ENCODE data around the gene SDC4. TPM values are rescaled to one million over a fixed set of nuclear protein-coding genes. Genes with fewer than 3 reads are reported as not detected.

SDC4 gene
- total RNA-seq, 1 donor from 2014 or later: 62.6 TPM

DNA sequence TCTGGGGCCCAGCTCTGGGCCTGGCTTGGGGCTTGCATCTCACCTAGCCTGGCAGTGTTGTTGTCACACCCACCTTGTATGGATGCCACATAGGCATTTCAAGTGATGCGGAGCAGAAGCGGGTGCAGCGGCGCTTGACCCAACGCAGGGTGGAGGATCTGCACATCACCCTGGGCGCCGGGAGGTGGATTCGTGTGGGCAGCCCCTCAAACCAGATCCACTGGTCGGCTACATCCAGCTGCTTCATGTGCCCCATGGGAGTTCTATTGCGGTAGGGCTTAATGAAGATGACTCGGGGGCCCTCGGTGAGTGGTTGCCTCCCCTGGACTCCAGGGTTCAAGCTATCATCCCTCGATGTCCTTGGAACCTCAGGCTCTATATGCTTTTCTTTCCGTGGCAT, 26.7 kb upstream of the SDC4 start:
- Histone ChIP-seq H3K4me3 (no peak overlapping the region), H3K36me3 (no peaks in the 10 kb centered on the region), H3K27ac (no peak overlapping the region), H3K27me3 (no peaks in the 10 kb centered on the region), H3K9me3 (no peaks in the 10 kb centered on the region), H3K4me1 (peaks cover 16% of the 10 kb centered on the region)
- DNase-seq (ENCODE audit: extremely low spot score in 2 of 2): peak in 1 of 2 donors; percentile 78
- TF ChIP-seq POLR2A (IDR thresholded peaks at IDR 0.05) (no peak), POLR2AphosphoS5 (IDR thresholded peaks at IDR 0.05; ENCODE audit: insufficient read depth in 1 of 2, low read depth in 1 of 2) (no peak)
- TF ChIP-seq, protein P1, sequence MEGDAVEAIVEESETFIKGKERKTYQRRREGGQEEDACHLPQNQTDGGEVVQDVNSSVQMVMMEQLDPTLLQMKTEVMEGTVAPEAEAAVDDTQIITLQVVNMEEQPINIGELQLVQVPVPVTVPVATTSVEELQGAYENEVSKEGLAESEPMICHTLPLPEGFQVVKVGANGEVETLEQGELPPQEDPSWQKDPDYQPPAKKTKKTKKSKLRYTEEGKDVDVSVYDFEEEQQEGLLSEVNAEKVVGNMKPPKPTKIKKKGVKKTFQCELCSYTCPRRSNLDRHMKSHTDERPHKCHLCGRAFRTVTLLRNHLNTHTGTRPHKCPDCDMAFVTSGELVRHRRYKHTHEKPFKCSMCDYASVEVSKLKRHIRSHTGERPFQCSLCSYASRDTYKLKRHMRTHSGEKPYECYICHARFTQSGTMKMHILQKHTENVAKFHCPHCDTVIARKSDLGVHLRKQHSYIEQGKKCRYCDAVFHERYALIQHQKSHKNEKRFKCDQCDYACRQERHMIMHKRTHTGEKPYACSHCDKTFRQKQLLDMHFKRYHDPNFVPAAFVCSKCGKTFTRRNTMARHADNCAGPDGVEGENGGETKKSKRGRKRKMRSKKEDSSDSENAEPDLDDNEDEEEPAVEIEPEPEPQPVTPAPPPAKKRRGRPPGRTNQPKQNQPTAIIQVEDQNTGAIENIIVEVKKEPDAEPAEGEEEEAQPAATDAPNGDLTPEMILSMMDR (IDR thresholded peaks at IDR 0.05): no peak
- intact Hi-C loops (cut with DNase I): loop anchor here (5.0 kb wide), 1 partner anchor 57 kb away; no protein-coding TSS in a partner anchor

DNA sequence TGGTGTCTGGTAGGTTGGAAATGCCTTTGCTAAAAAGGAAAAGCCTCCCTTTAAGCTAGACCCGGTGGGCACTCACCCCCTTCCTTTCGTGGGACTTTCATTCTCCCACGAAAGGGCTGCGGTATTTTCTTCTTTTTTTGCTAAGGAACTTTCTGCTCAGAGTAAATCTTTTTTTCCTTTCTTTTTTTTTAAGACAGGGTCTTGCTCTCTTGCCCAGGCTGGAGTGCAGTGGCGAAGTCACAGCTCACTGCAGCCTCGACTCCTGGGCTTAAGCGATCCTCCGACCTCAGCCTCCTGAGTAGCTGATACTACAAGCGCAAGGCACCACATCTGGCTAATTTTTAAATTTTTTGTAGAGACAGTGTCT, 25.9 kb upstream of the SDC4 start:
- Histone ChIP-seq H3K27me3 (no peaks in the 10 kb centered on the region), H3K27ac (peak overlapping the region; percentile 83), H3K9me3 (no peaks in the 10 kb centered on the region), H3K4me3 (peak overlapping the region; percentile 45 to 46), H3K36me3 (no peaks in the 10 kb centered on the region), H3K4me1 (peaks cover 16% of the 10 kb centered on the region)
- TF ChIP-seq, protein P1 (IDR thresholded peaks at IDR 0.05): peak in 1 of 3 experiments; percentile 10
- TF ChIP-seq POLR2AphosphoS5 (IDR thresholded peaks at IDR 0.05; ENCODE audit: insufficient read depth in 1 of 2, low read depth in 1 of 2): no peak
- DNase-seq (ENCODE audit: extremely low spot score in 2 of 2): peak in 1 of 2 donors; percentile 65
- intact Hi-C loops (cut with DNase I): loop anchor here (5.0 kb wide), 1 partner anchor 58 kb away; no protein-coding TSS in a partner anchor

DNA sequence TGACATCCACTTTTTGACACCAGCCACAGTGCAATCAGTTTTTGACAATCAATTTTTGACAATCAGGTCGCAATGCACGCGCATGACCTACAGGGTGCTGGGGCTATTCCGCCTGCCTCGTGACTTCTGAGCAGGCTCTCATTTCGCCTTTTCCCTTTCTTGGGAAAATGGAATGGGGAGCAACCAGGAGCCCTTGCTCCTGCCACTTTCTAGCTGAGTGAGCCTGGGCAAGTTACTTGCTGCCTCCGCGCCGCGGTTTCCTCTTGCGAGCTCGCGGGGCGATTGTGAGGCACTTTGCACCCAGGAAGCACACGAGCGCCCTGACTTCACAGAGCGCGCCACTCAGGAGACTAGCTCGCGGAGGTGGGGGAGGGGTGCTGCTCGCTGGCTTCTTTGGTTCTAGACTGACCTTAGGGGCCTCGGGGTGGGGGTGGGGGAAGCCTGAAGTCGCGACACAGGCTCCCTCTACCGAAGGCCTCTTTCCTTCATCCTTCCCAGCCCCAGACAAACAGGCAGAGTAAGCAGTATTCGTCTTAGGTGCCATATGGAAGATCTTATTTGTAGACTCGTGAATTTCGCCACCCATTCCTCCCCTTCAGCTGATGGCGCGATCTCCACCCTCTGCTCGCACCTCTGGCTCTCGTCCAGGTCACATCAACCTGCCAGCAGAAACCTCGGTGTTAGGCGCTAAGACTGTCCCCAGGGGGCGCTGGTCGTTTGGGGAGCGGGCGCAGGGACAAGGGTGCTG, 25.3 kb upstream of the SDC4 start:
- Histone ChIP-seq H3K27me3 (no peaks in the 10 kb centered on the region), H3K36me3 (no peaks in the 10 kb centered on the region), H3K4me1 (peaks cover 16% of the 10 kb centered on the region), H3K27ac (peak overlapping the region; percentile 83), H3K4me3 (peak overlapping the region; percentile 45 to 46), H3K9me3 (no peaks in the 10 kb centered on the region)
- intact Hi-C loops (cut with DNase I): loop anchor here (5.0 kb wide), 1 partner anchor 59 kb away; no protein-coding TSS in a partner anchor
- peak in 1 of 2 donors; percentile 88 for DNase-seq (ENCODE audit: extremely low spot score in 2 of 2)
- no peak for TF ChIP-seq POLR2A (IDR thresholded peaks at IDR 0.05)
- TF ChIP-seq, protein P1 (IDR thresholded peaks at IDR 0.05): peak; percentile 49 to 94 (median 76)
- peak; percentile 34 to 67 for TF ChIP-seq POLR2AphosphoS5 (IDR thresholded peaks at IDR 0.05; ENCODE audit: insufficient read depth in 1 of 2, low read depth in 1 of 2)

DNA sequence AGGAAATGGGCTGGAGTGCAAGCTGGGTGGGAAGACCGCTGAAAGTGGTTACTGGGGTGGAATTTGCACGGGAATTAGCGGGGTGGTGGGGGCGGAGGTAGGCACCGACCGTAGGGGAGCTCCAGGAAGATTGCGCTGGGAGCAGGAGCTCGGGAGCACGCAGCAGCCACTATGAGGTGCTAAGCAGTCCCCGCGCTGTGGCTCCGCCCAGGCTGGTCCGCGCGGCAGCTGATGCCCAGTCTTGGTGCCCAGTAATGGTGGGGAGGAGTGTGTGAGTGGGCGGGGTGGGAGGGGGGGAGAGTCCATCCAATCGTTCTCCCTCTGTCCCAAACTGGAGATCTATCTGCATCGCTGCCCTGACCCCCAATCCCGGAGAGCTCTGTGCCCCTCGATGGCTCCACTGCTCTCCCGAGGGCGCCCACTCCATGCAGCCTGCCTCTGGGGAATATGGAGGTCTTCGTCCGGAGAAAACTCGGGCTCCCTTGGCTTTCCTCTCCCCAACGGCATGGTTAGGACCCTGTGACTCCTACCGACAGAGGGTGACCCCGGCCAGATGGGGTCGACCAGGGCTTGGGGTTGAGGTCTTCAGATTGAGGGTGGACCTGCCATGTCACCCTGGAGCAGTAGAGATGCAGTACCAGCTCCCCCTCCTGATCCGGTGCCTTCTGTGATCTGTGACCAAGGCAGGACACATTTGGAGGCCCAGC, 24.6 kb upstream of the SDC4 start:
- H3K4me1 ChIP-seq: peaks cover 16% of the 10 kb centered on the region
- no peaks in the 10 kb centered on the region for H3K9me3 ChIP-seq
- peak in 1 of 2 donors; percentile 85 for DNase-seq (ENCODE audit: extremely low spot score in 2 of 2)
- intact Hi-C loops (cut with DNase I): loop anchor here (5.0 kb wide), 1 partner anchor 60 kb away; no protein-coding TSS in a partner anchor
- peaks cover 0 to 6% of the 10 kb centered on the region in 2 donors for H3K36me3 ChIP-seq
- TF ChIP-seq POLR2A (IDR thresholded peaks at IDR 0.05): no peak
- TF ChIP-seq, protein P1 (IDR thresholded peaks at IDR 0.05): no peak
- no peak for TF ChIP-seq POLR2AphosphoS5 (IDR thresholded peaks at IDR 0.05; ENCODE audit: insufficient read depth in 1 of 2, low read depth in 1 of 2)
- H3K4me3 ChIP-seq: peak overlapping the region; percentile 45 to 46
- H3K27me3 ChIP-seq: no peaks in the 10 kb centered on the region
- H3K27ac ChIP-seq: peak overlapping the region; percentile 83

Data from vagina (tissue), 2 donors.